IMR-90 (cell line): Measurements from ENCODE around the gene ZDHHC24.
A peak's percentile ranks its signal among the peaks of the same experiment; 100 is the strongest.

ENCODE experiments used
- MXI1 ChIP-seq: IDR thresholded peaks from 2 replicates; pipeline ENCODE4 v1.6.1; 2012; ENCODE audit warnings: low read depth, mild to moderate bottlenecking, low read length, moderate library complexity, borderline replicate concordance
- TF ChIP-seq, protein P1 (sequence below): conservative IDR thresholded peaks from 2 replicates; pipeline ENCODE4 v1.5.1; 2012; ENCODE audit warnings: mild to moderate bottlenecking, low read depth, low read length, improper control_type of control experiment

DNA sequence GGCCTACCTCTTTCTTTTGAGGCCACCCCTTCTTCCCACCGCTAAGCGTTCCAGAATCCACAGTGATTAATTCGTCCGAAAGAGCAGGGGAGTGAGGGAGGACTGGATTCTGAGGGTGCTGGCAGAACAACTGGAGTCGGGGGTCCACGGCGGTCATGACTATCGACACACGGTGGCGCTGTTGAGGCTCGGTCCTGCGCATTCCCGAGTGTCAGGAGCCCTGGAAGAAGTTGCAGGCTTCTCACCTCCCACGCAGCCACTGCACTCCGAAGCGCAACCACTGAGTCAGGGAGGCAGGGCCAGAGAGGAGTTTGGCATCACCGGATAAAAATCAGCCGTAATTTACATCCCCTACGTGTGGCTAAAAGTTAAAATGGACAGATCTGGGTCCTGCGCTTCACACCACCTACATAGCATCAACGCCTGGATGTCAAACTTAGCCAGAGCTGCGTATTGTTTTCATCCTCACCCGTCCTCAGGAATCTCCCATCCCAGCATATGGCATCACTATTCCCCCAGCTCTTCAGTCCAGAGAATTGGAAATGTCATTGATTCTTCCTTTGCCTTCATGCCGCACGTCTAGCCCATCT lies 33.3 kb upstream of the ZDHHC24 start:
- no peak for TF ChIP-seq MXI1
- TF ChIP-seq, protein P1, sequence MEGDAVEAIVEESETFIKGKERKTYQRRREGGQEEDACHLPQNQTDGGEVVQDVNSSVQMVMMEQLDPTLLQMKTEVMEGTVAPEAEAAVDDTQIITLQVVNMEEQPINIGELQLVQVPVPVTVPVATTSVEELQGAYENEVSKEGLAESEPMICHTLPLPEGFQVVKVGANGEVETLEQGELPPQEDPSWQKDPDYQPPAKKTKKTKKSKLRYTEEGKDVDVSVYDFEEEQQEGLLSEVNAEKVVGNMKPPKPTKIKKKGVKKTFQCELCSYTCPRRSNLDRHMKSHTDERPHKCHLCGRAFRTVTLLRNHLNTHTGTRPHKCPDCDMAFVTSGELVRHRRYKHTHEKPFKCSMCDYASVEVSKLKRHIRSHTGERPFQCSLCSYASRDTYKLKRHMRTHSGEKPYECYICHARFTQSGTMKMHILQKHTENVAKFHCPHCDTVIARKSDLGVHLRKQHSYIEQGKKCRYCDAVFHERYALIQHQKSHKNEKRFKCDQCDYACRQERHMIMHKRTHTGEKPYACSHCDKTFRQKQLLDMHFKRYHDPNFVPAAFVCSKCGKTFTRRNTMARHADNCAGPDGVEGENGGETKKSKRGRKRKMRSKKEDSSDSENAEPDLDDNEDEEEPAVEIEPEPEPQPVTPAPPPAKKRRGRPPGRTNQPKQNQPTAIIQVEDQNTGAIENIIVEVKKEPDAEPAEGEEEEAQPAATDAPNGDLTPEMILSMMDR = peak; percentile 82
